Neural cell (in vitro differentiated cells): ENCODE results near the gene THRA.

Source experiments
- EP300 ChIP-seq: fragments of 450-650 bp; conservative IDR thresholded peaks from 2 replicates; pipeline ENCODE4 v1.6.1; 2014; ENCODE audit warnings: antibody characterized with exemption, mild to moderate bottlenecking, moderate library complexity; ENCODE audit not compliant: poor library complexity, severe bottlenecking
- EZH2 ChIP-seq: fragments of 200-600, 300-800 bp; shearing (Covaris generic), sonication (generic); IDR thresholded peaks from 2 replicates; pipeline ENCODE4 v1.6.1; 2014; ENCODE audit warnings: antibody characterized with exemption, low read length, borderline replicate concordance, mild to moderate bottlenecking; ENCODE audit not compliant: insufficient read depth, poor library complexity, severe bottlenecking
- MXI1 ChIP-seq: fragments of 450-650 bp; conservative IDR thresholded peaks from 2 replicates; pipeline ENCODE4 v1.6.1; 2014; ENCODE audit warnings: antibody characterized with exemption, mild to moderate bottlenecking; ENCODE audit not compliant: poor library complexity, severe bottlenecking
- POLR2AphosphoS5 ChIP-seq: IDR thresholded peaks from 2 replicates; pipeline ENCODE4 v1.6.1; 2012
- RAD21 ChIP-seq: fragments of 450-650 bp; conservative IDR thresholded peaks from 2 replicates; pipeline ENCODE4 v1.6.1; 2014; ENCODE audit warnings: antibody characterized with exemption, mild to moderate bottlenecking, moderate library complexity
- SMC3 ChIP-seq: fragments of 450-650 bp; conservative IDR thresholded peaks from 2 replicates; pipeline ENCODE4 v1.6.1; 2014; ENCODE audit warnings: antibody characterized with exemption, mild to moderate bottlenecking, moderate library complexity; ENCODE audit not compliant: poor library complexity
- TAF1 ChIP-seq: IDR thresholded peaks from 2 replicates; pipeline ENCODE4 v1.6.1; 2012; ENCODE audit warnings: low read depth
- TF ChIP-seq, protein P1 (sequence below): fragments of 450-650 bp; IDR thresholded peaks from 2 replicates; pipeline ENCODE4 v1.5.1; 2014; ENCODE audit warnings: antibody characterized with exemption, mild to moderate bottlenecking, moderate library complexity; ENCODE audit not compliant: poor library complexity, severe bottlenecking
- TF ChIP-seq, protein P2 (sequence below): IDR thresholded peaks from 2 replicates; pipeline ENCODE4 v1.6.1; 2012; ENCODE audit warnings: borderline replicate concordance

GRCh38 chr17:40093005-40093579 is 30.3 kb downstream of the THRA start:
- TF ChIP-seq, protein P1, sequence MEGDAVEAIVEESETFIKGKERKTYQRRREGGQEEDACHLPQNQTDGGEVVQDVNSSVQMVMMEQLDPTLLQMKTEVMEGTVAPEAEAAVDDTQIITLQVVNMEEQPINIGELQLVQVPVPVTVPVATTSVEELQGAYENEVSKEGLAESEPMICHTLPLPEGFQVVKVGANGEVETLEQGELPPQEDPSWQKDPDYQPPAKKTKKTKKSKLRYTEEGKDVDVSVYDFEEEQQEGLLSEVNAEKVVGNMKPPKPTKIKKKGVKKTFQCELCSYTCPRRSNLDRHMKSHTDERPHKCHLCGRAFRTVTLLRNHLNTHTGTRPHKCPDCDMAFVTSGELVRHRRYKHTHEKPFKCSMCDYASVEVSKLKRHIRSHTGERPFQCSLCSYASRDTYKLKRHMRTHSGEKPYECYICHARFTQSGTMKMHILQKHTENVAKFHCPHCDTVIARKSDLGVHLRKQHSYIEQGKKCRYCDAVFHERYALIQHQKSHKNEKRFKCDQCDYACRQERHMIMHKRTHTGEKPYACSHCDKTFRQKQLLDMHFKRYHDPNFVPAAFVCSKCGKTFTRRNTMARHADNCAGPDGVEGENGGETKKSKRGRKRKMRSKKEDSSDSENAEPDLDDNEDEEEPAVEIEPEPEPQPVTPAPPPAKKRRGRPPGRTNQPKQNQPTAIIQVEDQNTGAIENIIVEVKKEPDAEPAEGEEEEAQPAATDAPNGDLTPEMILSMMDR, result no peak
- TF ChIP-seq POLR2AphosphoS5 (no peak), EP300 (no peak), SMC3 (no peak), MXI1 (no peak), RAD21 (no peak), EZH2 (no peak), TAF1 (no peak)
- TF ChIP-seq, protein P2, sequence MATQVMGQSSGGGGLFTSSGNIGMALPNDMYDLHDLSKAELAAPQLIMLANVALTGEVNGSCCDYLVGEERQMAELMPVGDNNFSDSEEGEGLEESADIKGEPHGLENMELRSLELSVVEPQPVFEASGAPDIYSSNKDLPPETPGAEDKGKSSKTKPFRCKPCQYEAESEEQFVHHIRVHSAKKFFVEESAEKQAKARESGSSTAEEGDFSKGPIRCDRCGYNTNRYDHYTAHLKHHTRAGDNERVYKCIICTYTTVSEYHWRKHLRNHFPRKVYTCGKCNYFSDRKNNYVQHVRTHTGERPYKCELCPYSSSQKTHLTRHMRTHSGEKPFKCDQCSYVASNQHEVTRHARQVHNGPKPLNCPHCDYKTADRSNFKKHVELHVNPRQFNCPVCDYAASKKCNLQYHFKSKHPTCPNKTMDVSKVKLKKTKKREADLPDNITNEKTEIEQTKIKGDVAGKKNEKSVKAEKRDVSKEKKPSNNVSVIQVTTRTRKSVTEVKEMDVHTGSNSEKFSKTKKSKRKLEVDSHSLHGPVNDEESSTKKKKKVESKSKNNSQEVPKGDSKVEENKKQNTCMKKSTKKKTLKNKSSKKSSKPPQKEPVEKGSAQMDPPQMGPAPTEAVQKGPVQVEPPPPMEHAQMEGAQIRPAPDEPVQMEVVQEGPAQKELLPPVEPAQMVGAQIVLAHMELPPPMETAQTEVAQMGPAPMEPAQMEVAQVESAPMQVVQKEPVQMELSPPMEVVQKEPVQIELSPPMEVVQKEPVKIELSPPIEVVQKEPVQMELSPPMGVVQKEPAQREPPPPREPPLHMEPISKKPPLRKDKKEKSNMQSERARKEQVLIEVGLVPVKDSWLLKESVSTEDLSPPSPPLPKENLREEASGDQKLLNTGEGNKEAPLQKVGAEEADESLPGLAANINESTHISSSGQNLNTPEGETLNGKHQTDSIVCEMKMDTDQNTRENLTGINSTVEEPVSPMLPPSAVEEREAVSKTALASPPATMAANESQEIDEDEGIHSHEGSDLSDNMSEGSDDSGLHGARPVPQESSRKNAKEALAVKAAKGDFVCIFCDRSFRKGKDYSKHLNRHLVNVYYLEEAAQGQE, result no peak
